ENCODE data around the gene CPXM2.

GRCh38 chr10:123751342-123752134 is 140.1 kb downstream of the CPXM2 start:
- no peak for TF ChIP-seq CTCF (IDR thresholded peaks at IDR 0.05)
- no peak for TF ChIP-seq POLR2A (IDR thresholded peaks at IDR 0.05)
- TF ChIP-seq EP300 (IDR thresholded peaks at IDR 0.05), result no peak
